ENCODE data around the gene PRPF6. TPM values are rescaled to one million over a fixed set of nuclear protein-coding genes. Genes with fewer than 3 reads are reported as not detected.

The PRPF6 gene
- total RNA-seq, 1 experiment from 2014 or later: 103 TPM

- Histone ChIP-seq H3K9me3 (ENCODE audit: insufficient read depth, low read depth) (no peaks in the 10 kb centered on the region), H3K9me2 (ENCODE audit: insufficient read depth) (no peaks in the 10 kb centered on the region), H3K36me3 (ENCODE audit: low read depth) (peaks cover 25% of the 10 kb centered on the region), H3K79me2 (ENCODE audit: low read depth) (no peaks in the 10 kb centered on the region; the same call in 1 of the 2 replicates), H4K20me1 (ENCODE audit: insufficient read depth) (peaks cover 39% of the 10 kb centered on the region), H3K27ac (no peak overlapping the region), H3K4me2 (no peak overlapping the region), H3F3A (ENCODE audit: insufficient read depth, low read depth) (peaks cover 5% of the 10 kb centered on the region; the same call in 1 of the 2 replicates), H3K27me3 (ENCODE audit: insufficient read depth, low read depth) (no peaks in the 10 kb centered on the region), H3K4me3 (no peak overlapping the region), H3K4me1 (replicated peaks; ENCODE audit: insufficient read depth) (no peaks in the 10 kb centered on the region), H2AFZ (no peak overlapping the region)
- no peak for DNase-seq
- intact Hi-C loops (cut with micrococcal nuclease; ENCODE audit: unreplicated experiment): no loop called here
- no TSS peak for BruUV-seq (replicated peaks)
- ChIA-PET POLR2A (ENCODE audit: unreplicated experiment) (no interaction called here), CTCF (no interaction called here)
- TF ChIP-seq CTCF (conservative IDR thresholded peaks at IDR 0.05) (no peak), EZH2 (IDR thresholded peaks at IDR 0.05; ENCODE audit: low read depth) (no peak)
Observed at GRCh38 chr20:64005394-64005793, 24.5 kb downstream of the PRPF6 start.

GRCh38 chr20:64006490-64006889 lies 25.6 kb downstream of the PRPF6 start:
- no peak for DNase-seq
- intact Hi-C loops (cut with micrococcal nuclease; ENCODE audit: unreplicated experiment): no loop called here
- no TSS peak for BruUV-seq (replicated peaks)
- Histone ChIP-seq H3K27ac (no peak overlapping the region), H3K36me3 (ENCODE audit: low read depth) (peaks cover 35% of the 10 kb centered on the region), H3K9me3 (ENCODE audit: insufficient read depth, low read depth) (no peaks in the 10 kb centered on the region), H3K4me2 (no peak overlapping the region), H3K4me3 (no peak overlapping the region), H2AFZ (no peak overlapping the region), H3K9me2 (ENCODE audit: insufficient read depth) (no peaks in the 10 kb centered on the region), H3K27me3 (ENCODE audit: insufficient read depth, low read depth) (no peaks in the 10 kb centered on the region), H4K20me1 (ENCODE audit: insufficient read depth) (peaks cover 39% of the 10 kb centered on the region), H3F3A (ENCODE audit: insufficient read depth, low read depth) (peaks cover 5% of the 10 kb centered on the region; the same call in 1 of the 2 replicates), H3K4me1 (replicated peaks; ENCODE audit: insufficient read depth) (no peaks in the 10 kb centered on the region), H3K79me2 (ENCODE audit: low read depth) (no peaks in the 10 kb centered on the region; the same call in 1 of the 2 replicates)
- TF ChIP-seq EZH2 (IDR thresholded peaks at IDR 0.05; ENCODE audit: low read depth) (no peak), CTCF (conservative IDR thresholded peaks at IDR 0.05) (no peak)
- POLR2A ChIA-PET (ENCODE audit: unreplicated experiment): interaction anchor here (0.6 kb wide), 1 partner anchor 78 kb away, joined by 3 read pairs; no protein-coding TSS in a partner anchor
- CTCF ChIA-PET: interaction anchor here (0.6 kb wide), 2 partner anchors 20 to 52 kb away, joined by 3 read pairs; no protein-coding TSS in a partner anchor

- no peaks in the 10 kb centered on the region for H3K9me3 ChIP-seq (ENCODE audit: insufficient read depth, low read depth)
- no peak overlapping the region for H3K27ac ChIP-seq
- H3K4me1 ChIP-seq (replicated peaks; ENCODE audit: insufficient read depth): no peaks in the 10 kb centered on the region
- peaks cover 5% of the 10 kb centered on the region; the same call in 1 of the 2 replicates for H3F3A ChIP-seq (ENCODE audit: insufficient read depth, low read depth)
- intact Hi-C loops (cut with micrococcal nuclease; ENCODE audit: unreplicated experiment): no loop called here
- POLR2A ChIA-PET (ENCODE audit: unreplicated experiment): interaction anchor here (0.6 kb wide), 1 partner anchor 79 kb away, joined by 3 read pairs; no protein-coding TSS in a partner anchor
- TF ChIP-seq EZH2 (IDR thresholded peaks at IDR 0.05; ENCODE audit: low read depth) (no peak), CTCF (conservative IDR thresholded peaks at IDR 0.05) (no peak)
- BruUV-seq (replicated peaks): no TSS peak
- H3K4me2 ChIP-seq: no peak overlapping the region
- CTCF ChIA-PET: no interaction called here
- H3K79me2 ChIP-seq (ENCODE audit: low read depth): no peaks in the 10 kb centered on the region; the same call in 1 of the 2 replicates
- H3K4me3 ChIP-seq: no peak overlapping the region
- peaks cover 39% of the 10 kb centered on the region for H4K20me1 ChIP-seq (ENCODE audit: insufficient read depth)
- DNase-seq: no peak
- H3K36me3 ChIP-seq (ENCODE audit: low read depth): peaks cover 35% of the 10 kb centered on the region
- no peaks in the 10 kb centered on the region for H3K27me3 ChIP-seq (ENCODE audit: insufficient read depth, low read depth)
- no peaks in the 10 kb centered on the region for H3K9me2 ChIP-seq (ENCODE audit: insufficient read depth)
- no peak overlapping the region for H2AFZ ChIP-seq
Observed at GRCh38 chr20:64006902-64007301, 26.0 kb downstream of the PRPF6 start.

All from PC-9 (cell line).